Stimulated activated CD8-positive, alpha-beta memory T cell treated with anti-CD3 and anti-CD28 coated beads, Interleukin-12 subunit alpha, Interleukin-12 subunit beta, amount 100 ng/mL, for 4 hours (primary cell): Measurements from ENCODE around the gene ZNF219.

ENCODE experiments used
- DNase-seq: peaks from one replicate; pipeline ENCODE4 v3.0.0-alpha.2; 2020; ENCODE audit warnings: low read depth

ZNF219 gene

DNA sequence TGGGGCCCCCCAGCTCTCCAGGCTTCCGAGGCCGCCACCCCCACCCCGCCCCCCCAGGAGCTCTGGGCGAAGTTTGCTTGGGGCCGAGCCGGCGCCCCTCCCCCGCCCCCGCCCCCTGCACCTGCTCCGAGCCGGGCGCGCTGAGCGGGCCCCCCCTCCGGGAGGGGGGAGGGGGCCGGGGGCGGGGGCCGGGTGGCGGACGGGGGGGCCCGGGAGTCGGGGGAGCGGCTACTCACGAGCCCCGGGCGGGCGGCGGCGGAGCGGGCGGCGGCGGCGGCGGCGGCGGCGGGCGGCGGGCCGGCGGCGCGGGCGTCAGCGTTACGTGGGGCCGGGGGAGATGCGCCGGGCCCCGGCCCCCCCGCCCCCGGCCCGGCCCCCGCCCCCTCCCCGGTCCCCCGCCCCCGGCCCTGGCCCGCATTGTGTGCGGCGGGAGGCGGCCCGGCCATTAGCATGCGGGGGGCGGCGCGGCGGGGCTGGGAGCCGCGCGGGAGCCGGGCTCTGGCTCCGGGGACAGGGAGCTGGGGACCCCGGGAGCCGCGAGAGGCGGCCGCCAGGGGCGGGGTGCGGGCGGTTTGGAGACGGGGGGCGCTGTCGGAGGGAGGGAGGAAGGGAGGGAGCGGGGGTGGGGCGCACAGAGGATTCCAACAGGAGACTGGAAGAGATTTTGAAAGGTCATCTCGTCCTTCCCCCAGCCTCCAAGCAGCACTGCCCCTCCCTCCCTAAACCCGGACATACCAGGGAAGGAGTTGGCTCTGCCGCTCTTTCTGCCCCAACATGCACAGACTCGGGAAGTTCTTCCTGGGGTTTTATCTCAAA, at the start of gene ZNF219:
ZNF219 (minus strand) TSS at position 580 of the 816 bp plus-strand sequence. CDS start 5,064 bp downstream, outside the sequence.
- DNase-seq, result no peak

DNA sequence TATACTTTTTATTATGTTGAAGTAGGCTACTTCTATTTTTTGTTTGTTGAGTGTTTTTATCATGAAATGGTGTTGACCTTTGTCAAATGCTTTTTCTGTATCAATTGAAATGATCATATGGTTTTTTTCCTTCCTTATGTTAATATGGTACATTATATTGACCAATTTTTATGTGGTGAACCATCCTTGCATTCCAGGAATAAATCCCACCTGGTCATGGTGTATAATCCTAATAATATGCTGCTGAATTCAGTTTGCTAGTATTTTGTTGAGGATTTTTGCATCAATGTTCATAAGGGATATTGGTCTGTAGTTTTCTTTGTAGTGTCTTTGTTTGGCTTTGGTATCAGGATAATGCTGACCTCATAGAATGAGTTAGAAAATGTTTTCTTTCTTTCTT, 47.0 kb upstream of the ZNF219 start:
- no peak for DNase-seq

DNA sequence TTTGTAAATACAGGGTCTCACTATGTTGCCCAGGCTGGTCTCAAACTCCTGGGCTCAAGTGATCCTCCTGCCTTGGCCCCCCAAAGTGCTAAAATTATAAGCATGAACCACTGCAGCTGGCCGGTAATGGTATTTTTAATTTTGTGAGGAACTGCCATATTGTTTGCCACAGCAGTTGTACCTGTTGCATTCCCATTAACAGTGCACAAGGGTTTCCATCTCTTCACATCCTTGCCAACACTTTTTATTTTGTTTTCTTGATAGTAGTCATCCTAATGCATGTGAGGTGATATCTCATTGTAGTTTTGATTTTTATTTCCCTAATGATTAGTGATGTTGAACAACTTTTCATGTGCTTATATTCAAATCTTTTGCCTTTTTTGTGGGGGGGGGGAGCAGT, 43.9 kb upstream of the ZNF219 start:
- DNase-seq, result no peak

GRCh38 chr14:21136024-21136423, 37.6 kb upstream of the ZNF219 start:
- no peak for DNase-seq

DNA sequence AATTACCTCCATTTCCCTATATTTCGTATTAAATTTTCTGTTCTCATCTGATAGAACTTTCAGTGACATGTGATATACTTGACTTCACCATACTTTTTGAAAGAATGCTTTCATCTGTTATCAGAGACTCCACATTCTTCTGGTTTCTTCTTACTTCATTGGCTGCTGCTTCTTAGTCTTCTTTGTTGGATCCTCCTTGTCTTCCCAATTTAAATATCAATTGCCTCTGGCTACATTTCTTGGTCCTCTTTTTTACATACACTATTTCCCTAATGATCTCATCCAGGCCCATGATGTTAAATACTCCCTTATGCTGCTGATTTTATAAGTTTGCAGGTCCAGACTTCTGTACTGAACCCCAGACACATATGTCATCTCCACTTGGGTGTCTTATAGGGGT, 35.4 kb upstream of the ZNF219 start:
- no peak for DNase-seq

- no peak for DNase-seq
These were observed 25.0 kb upstream of the ZNF219 start for GRCh38 chr14:21123429-21123828.

GRCh38 chr14:21121122-21121521, 22.7 kb upstream of the ZNF219 start:
- DNase-seq, result no peak

DNA sequence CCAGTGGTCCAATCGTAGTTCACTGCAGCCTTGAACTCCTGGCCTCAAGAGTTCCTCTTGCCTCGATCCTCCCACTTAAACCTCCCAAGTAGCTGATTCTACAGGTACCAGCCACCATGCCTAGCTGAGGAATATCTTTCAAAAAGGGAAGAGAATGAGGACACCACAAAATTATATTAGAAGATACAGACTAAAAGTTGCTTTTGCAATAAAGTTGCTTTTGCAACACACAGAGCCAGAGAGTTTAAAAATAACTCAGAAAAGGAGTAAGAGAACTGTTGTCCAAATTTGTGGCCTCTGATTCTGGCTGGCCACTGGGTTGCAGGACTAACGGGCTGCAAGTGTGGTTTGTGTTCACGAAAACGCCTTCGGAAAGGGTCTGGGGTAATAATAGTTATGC, 22.2 kb upstream of the ZNF219 start:
- DNase-seq, result no peak

GRCh38 chr14:21118933-21119332, 20.5 kb upstream of the ZNF219 start:
- no peak for DNase-seq

- DNase-seq, result no peak
These were observed 14.9 kb upstream of the ZNF219 start for GRCh38 chr14:21113369-21113768.

DNA sequence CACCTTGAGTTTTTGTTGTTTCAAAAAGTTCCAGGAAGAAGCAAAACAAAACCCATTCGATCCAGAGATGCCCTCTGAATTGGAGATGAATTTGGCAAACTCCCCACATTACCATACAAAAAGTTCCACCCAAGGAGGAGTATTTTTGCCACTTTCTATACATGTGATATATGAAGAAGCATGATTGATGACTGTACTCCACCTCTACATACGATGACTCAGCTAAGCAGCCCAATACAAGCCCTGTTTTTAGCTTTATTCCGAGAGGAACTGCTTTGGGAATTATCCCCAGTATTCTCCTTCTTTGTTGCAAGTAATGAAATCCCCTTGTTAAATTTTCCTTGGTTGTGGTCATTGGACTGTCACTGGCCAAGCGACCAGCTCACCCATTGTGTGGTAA, 13.8 kb upstream of the ZNF219 start:
- no peak for DNase-seq

- no peak for DNase-seq
These were observed 11.1 kb upstream of the ZNF219 start for GRCh38 chr14:21109377-21110138.

- no peak for DNase-seq
These were observed 10.3 kb upstream of the ZNF219 start for GRCh38 chr14:21108791-21109190.

DNA sequence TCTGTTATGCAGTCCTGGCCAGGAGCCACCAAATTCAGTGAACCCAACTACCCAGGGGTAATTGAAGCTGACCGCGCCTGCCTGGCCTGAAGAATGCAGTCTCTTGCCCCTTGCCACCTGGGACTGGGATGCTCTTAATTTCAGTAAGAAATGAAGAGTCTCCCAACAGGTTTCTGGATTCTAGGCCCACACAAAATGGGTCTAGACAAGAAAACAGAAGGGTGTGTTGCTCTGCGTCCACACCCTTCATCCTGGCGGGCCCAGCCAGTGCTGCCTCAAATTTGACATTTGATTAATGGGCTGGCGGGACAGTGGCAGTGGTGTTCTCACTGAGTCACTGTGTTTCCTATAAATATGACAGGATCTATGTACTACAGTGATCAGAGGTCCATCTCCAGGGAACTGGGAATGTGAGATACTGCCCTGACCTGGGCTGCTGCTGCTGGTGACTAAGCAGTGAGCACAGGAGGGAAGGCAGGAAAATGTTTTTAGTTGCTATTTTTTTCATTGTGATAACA, 8.9 kb upstream of the ZNF219 start:
- no peak for DNase-seq

- DNase-seq, result peak; percentile 53
These were observed 8.2 kb upstream of the ZNF219 start for GRCh38 chr14:21106498-21107282.

DNA sequence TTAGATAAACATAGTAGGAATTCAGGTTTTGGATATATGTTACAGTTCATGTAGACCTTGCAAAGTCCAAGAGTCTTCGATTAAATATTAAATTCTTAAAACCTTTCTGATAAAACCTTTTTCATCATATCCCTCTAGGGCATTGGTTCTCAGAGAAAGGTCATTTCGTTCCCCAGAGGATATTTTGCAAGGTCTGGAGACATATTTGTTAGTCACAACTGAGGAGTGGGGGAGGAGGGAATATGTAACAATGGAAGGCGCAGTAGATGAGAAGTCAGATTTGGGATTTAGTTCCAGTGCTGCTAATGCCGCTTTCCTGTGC, 7.7 kb upstream of the ZNF219 start:
- no peak for DNase-seq

GRCh38 chr14:21105095-21105494, 6.6 kb upstream of the ZNF219 start:
- no peak for DNase-seq

GRCh38 chr14:21104448-21105060, 6.1 kb upstream of the ZNF219 start:
- peak; percentile 43 for DNase-seq

GRCh38 chr14:21103710-21104447, 5.4 kb upstream of the ZNF219 start:
- DNase-seq, result peak; percentile 89

DNA sequence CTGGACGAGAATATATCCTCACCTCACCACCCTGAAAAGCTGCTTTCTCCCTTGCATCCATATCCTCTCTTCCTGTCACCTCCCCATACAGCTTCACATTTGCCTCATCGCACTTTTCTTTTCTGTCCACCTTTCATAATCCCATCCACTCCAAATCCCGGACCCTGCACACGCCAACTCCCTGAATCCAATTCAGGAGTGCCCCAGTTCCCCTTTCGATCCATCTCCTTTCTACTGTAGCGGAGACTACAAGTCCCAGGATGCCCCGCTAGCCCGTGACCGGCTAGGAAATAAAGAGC, 4.9 kb upstream of the ZNF219 start:
- DNase-seq, result no peak
